ENCODE results near the gene C2. TPM values are rescaled to one million over a fixed set of nuclear protein-coding genes. Genes with fewer than 3 reads are reported as not detected.

Gene C2
- polyA plus RNA-seq (ENCODE audit: insufficient read length in 4 of 4) = 1 to 10 TPM; 3.1 to 4.1 (median 3.7) TPM

- no peak for DNase-seq (ENCODE audit: low read depth in 4 of 4, low spot score in 2 of 4)
Observed at GRCh38 chr6:31927242-31927862, at the start of gene C2. Gene C2 (plus strand): TSS chr6:31927717. CDS start chr6:31927753, 36 bp downstream.

- no peak for DNase-seq (ENCODE audit: low read depth in 4 of 4, low spot score in 2 of 4)
Observed at GRCh38 chr6:31878222-31878621, 49.3 kb upstream of the C2 start.

- no peak for DNase-seq (ENCODE audit: low read depth in 4 of 4, low spot score in 2 of 4)
Observed at GRCh38 chr6:31878726-31879125, 48.8 kb upstream of the C2 start, which contains the start of gene SLC44A4. Gene SLC44A4 (minus strand): TSS chr6:31878997. CDS start chr6:31878980, 17 bp downstream.

DNA sequence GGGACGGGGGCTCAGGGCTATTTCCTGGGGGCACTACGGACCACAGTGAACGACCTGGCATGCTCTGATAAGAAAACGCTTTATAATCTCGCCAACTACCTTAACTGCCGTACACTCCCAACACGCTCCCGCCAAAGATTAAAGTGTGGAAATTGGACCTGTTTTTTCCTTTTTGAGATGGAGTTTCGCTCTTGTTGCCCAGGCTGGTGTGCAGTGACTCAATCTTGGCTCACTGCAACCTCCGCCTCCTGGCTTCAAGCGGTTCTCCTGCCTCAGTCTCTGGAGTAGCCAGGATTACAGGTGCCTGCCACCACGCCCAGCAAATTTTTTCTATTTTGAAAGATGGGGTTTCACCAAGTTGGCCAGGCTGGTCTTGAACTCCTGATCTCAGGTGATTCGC, 48.4 kb upstream of the C2 start:
- DNase-seq (ENCODE audit: low read depth in 4 of 4, low spot score in 2 of 4) = no peak

GRCh38 chr6:31879901-31880300, 47.6 kb upstream of the C2 start:
- DNase-seq (ENCODE audit: low read depth in 4 of 4, low spot score in 2 of 4) = no peak

- no peak for DNase-seq (ENCODE audit: low read depth in 4 of 4, low spot score in 2 of 4)
Observed at GRCh38 chr6:31880616-31881015, 46.9 kb upstream of the C2 start.

- DNase-seq (ENCODE audit: low read depth in 4 of 4, low spot score in 2 of 4) = no peak
Observed at GRCh38 chr6:31881136-31881859, 46.2 kb upstream of the C2 start.

- no peak for DNase-seq (ENCODE audit: low read depth in 4 of 4, low spot score in 2 of 4)
Observed at GRCh38 chr6:31882344-31882743, 45.2 kb upstream of the C2 start.

DNA sequence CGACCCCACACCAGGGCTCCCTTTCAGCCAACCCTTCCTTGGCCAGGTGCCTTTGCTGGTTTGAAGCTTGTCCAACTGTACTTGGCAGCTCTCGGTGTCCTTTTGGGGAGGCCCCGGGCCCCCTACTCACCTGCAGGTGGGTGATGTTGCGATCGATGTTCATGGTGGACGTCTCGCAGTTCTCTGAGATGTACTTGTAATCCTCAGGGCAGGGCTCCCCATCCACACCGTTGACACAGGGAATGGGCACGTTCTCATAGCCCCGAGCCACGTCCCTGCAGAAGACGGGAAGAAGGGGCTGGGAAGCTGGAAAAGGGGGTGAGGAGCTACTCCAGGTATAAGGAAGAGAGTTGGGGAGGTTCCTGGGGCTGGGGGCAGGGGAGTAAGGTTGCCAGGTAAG, 43.8 kb upstream of the C2 start:
- no peak for DNase-seq (ENCODE audit: low read depth in 4 of 4, low spot score in 2 of 4)

DNA sequence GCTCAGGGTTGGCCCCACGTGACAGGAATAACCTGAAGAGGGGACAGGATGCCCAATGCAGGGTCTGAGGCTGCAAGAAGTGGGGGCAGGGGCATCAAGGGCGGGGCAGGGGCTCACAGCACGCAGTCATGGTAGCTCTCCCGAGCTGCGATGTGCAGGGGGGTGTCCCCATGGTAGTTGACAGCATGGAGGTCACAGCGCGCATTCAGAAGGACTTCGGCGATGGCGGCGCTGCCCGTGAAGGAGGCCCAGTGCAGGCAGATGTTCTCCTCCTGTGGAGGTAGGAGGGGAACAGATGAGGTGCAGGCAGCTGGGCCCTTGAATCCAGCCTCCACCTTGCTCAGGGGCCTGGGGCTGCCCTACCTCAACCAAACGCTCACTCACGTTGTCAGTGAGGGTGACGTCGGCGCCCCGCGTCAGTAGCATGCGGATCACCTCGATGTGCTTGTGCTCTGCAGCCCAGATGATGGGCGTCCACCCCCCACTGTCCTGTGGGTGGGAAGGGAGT, 42.9 kb upstream of the C2 start:
- DNase-seq (ENCODE audit: low read depth in 4 of 4, low spot score in 2 of 4) = no peak

DNA sequence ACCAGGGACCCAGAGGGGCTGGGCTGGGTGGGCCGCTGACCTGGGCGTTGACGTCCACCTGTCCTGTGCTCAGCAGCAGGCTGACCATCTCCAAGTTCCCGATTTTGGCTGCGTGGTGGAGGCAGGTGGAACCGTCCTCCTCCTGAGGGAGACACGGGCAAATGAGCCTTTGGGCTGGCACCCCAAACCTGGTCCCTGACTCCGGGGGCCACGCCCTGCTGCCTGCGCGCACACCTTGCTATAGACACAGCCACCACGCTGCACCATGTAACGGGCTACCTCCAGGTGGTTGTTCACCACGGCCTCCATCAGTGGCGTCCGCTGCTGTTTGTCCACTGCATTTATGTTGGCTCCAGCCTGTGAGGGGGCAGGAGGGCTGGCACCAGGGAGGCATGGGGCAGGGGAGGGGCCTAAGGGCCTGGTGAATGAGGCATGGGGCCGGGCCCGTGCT, 41.0 kb upstream of the C2 start:
- DNase-seq (ENCODE audit: low read depth in 4 of 4, low spot score in 2 of 4) = no peak

- DNase-seq (ENCODE audit: low read depth in 4 of 4, low spot score in 2 of 4) = no peak
Observed at GRCh38 chr6:31887173-31888007, 40.1 kb upstream of the C2 start.

- DNase-seq (ENCODE audit: low read depth in 4 of 4, low spot score in 2 of 4) = no peak
Observed at GRCh38 chr6:31888276-31889258, 39.0 kb upstream of the C2 start.

DNA sequence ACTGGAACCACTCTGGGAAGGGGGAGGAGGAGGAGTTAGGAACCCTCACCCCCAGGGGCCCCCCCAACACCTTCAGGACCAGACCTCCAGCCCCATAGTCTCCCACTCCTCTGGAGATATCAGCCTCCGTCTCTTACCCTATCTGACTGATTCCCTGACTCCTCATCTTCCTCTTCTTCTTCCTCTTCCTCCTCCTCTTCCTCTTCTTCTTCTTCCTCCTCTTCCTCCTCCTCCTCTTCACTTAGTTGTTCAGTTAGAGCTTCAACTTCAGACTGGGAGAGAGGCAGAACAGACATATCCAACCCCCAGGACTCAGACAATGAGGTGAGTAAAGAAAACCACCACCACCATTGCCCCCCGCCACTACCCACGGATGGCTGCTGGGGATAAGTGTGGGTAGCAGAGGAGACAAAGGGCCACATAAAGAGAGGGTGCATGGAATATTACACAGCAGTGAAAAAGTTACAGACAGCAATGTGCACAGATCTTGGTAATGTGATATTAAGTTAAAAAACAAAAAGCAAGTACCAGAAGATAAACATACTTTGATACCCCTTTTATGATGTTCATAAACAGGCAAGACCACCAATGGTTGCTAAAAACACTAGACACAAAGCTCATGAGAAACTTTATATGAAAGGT, 38.1 kb upstream of the C2 start:
- no peak for DNase-seq (ENCODE audit: low read depth in 4 of 4, low spot score in 2 of 4)

GRCh38 chr6:31892821-31893220, 34.7 kb upstream of the C2 start:
- no peak for DNase-seq (ENCODE audit: low read depth in 4 of 4, low spot score in 2 of 4)

- DNase-seq (ENCODE audit: low read depth in 4 of 4, low spot score in 2 of 4) = no peak
Observed at GRCh38 chr6:31896493-31896855, 31.0 kb upstream of the C2 start.

DNA sequence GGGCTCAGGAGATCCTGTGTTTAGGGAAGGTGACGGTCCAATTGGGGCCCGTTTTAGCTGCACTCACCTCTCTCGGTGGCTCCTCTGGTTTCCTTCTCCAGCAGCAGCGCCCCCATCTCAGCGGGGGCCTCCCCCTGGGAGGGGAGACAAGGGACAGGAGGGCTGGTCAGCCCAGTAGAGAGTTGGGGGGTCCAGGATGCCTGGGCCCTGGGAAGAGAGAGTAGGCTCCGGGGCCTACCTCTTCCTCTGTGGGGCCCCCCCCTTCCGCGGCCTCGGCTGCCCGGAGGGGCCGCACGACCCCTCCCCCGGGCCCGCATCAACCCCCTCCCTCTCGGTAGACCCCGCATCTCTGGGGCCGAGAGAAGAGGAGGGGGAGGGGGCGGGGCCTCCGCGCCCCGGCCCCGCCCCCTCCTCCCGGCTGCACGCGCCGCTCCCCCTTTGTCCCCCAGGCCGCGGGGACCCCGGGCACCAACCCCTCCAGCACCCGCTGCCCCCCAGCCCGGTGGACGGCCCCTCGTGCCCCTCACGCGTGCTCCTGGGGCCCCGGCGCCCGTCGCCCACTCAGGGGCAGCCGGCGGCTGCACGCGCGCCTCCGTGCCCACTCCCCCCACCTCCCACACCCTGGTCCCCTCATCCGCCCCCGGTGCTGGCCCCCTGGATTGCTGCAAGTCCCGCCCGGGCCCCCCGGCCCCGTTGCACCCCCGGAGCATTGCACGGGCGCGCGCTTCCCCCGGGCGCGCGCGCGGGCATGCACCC, 30.5 kb upstream of the C2 start:
- no peak for DNase-seq (ENCODE audit: low read depth in 4 of 4, low spot score in 2 of 4)

GRCh38 chr6:31897612-31898382, 29.7 kb upstream of the C2 start, which contains the start of gene EHMT2:
Gene EHMT2 (minus strand): TSS chr6:31897698. CDS start chr6:31897677, 21 bp downstream.
- DNase-seq (ENCODE audit: low read depth in 4 of 4, low spot score in 2 of 4) = peak in 3 of 4 donors; percentile 63 to 79 (median 75)
